Mesendoderm (in vitro differentiated cells): ENCODE results near the gene AFMID.

Experiments used
- DNase-seq: peaks from one replicate; pipeline ENCODE4 v3.0.0; 2013
- H2AK5ac ChIP-seq: 2 replicates; pipeline ENCODE4 v1.6.1; 2013; ENCODE audit warnings: low read length, inconsistent platforms
- H2BK120ac ChIP-seq: 2 replicates; pipeline ENCODE4 v1.6.1; 2013; ENCODE audit warnings: low read depth, mild to moderate bottlenecking, low read length, moderate library complexity, mixed read lengths
- H2BK15ac ChIP-seq: replicated peaks from 2 replicates; pipeline ENCODE4 v1.6.1; 2013; ENCODE audit warnings: low read depth, mild to moderate bottlenecking, moderate library complexity
- H2BK5ac ChIP-seq: 2 replicates; pipeline ENCODE4 v1.6.1; 2013; ENCODE audit warnings: low read length, inconsistent platforms
- H3K18ac ChIP-seq: 2 replicates; pipeline ENCODE4 v1.6.1; 2013; ENCODE audit warnings: mild to moderate bottlenecking, low read length, mixed read lengths
- H3K23ac ChIP-seq: one replicate; pipeline ENCODE4 v1.6.1; 2013; ENCODE audit warnings: low read length
- H3K27ac ChIP-seq: 2 replicates; pipeline ENCODE4 v1.5.1; 2013; ENCODE audit warnings: low read depth, mild to moderate bottlenecking, inconsistent platforms, low read length, moderate library complexity
- H3K27me3 ChIP-seq: 2 replicates; pipeline ENCODE4 v1.6.1; 2013; ENCODE audit warnings: low read length, control low read depth, mild to moderate bottlenecking, inconsistent platforms; ENCODE audit not compliant: insufficient read depth, poor library complexity
- H3K36me3 ChIP-seq: 2 replicates; pipeline ENCODE4 v1.6.1; 2013; ENCODE audit warnings: low read length, inconsistent platforms; ENCODE audit not compliant: control insufficient read depth, insufficient read depth
- H3K4ac ChIP-seq: one replicate; pipeline ENCODE4 v1.6.1; 2013; ENCODE audit warnings: low read depth, mild to moderate bottlenecking, low read length, moderate library complexity
- H3K4me1 ChIP-seq: 2 replicates; pipeline ENCODE4 v1.6.1; 2013; ENCODE audit warnings: low read depth, low read length, inconsistent platforms; ENCODE audit not compliant: control insufficient read depth
- H3K4me2 ChIP-seq: 2 replicates; pipeline ENCODE4 v1.6.1; 2013; ENCODE audit warnings: low read length
- H3K4me3 ChIP-seq: 2 replicates; pipeline ENCODE4 v1.5.1; 2013; ENCODE audit warnings: mild to moderate bottlenecking, low read length
- H3K56ac ChIP-seq: one replicate; pipeline ENCODE4 v1.6.1; 2013; ENCODE audit warnings: low read length
- H3K79me1 ChIP-seq: 2 replicates; pipeline ENCODE4 v1.6.1; 2013; ENCODE audit warnings: low read length, inconsistent platforms
- H3K79me2 ChIP-seq: 2 replicates; pipeline ENCODE4 v1.6.1; 2013; ENCODE audit warnings: mild to moderate bottlenecking, low read length; ENCODE audit not compliant: control insufficient read depth, insufficient read depth
- H3K9ac ChIP-seq: 2 replicates; pipeline ENCODE4 v1.6.1; 2013; ENCODE audit warnings: low read length, inconsistent platforms
- H4K5ac ChIP-seq: one replicate; pipeline ENCODE4 v1.6.1; 2013; ENCODE audit warnings: low read length
- H4K8ac ChIP-seq: one replicate; pipeline ENCODE4 v1.6.1; 2013; ENCODE audit warnings: low read depth, mild to moderate bottlenecking, control low read depth, low read length, moderate library complexity
- WGBS: extraction: QIAGEN DNeasy Blood & Tissue Kit; methylation state at CpG from one replicate; pipeline ENCODE4 v1.1.7; 2013; ENCODE audit warnings: low lambda C conversion rate, missing lambda C conversion rate; ENCODE audit not compliant: insufficient coverage; ENCODE audit errors: extremely low coverage; 5-methylcytosine and 5-hydroxymethylcytosine counted together

Gene AFMID

GRCh38 chr17:78226759-78227454 is 39.7 kb downstream of the AFMID start:
- Histone ChIP-seq H3K18ac (no peak overlapping the region), H2BK120ac (no peak overlapping the region), H3K79me1 (no peaks in the 10 kb centered on the region), H3K4me3 (no peak overlapping the region), H3K23ac (no peak overlapping the region), H3K9ac (no peak overlapping the region), H3K56ac (no peak overlapping the region), H3K27ac (no peak overlapping the region), H3K79me2 (no peaks in the 10 kb centered on the region), H2BK5ac (no peak overlapping the region), H2AK5ac (no peak overlapping the region), H3K4me2 (no peak overlapping the region), H4K5ac (no peak overlapping the region), H3K27me3 (peaks cover 8% of the 10 kb centered on the region), H3K36me3 (peaks cover 2% of the 10 kb centered on the region), H2BK15ac (no peak overlapping the region), H3K4me1 (no peaks in the 10 kb centered on the region), H3K4ac (no peak overlapping the region), H4K8ac (no peak overlapping the region)
- WGBS, result no CpG with 5 or more reads among the region's 20 CpGs
- no peak for DNase-seq

- no peak overlapping the region for H3K4me2 ChIP-seq
- H3K79me1 ChIP-seq, result no peaks in the 10 kb centered on the region
- no peak overlapping the region for H3K4me3 ChIP-seq
- no peak overlapping the region for H3K18ac ChIP-seq
- no peak overlapping the region for H3K23ac ChIP-seq
- H3K9ac ChIP-seq, result no peak overlapping the region
- no peak overlapping the region for H3K4ac ChIP-seq
- no peak overlapping the region for H3K56ac ChIP-seq
- no peak overlapping the region for H4K5ac ChIP-seq
- H2BK15ac ChIP-seq, result no peak overlapping the region
- no CpG with 5 or more reads among the region's 10 CpGs for WGBS
- no peak overlapping the region for H2BK120ac ChIP-seq
- DNase-seq, result no peak
- no peak overlapping the region for H2AK5ac ChIP-seq
- H3K79me2 ChIP-seq, result no peaks in the 10 kb centered on the region
- H4K8ac ChIP-seq, result no peak overlapping the region
- peaks cover 8% of the 10 kb centered on the region for H3K27me3 ChIP-seq
- H3K4me1 ChIP-seq, result no peaks in the 10 kb centered on the region
- H2BK5ac ChIP-seq, result no peak overlapping the region
- H3K27ac ChIP-seq, result no peak overlapping the region
- H3K36me3 ChIP-seq, result peaks cover 2% of the 10 kb centered on the region
These were observed 40.3 kb downstream of the AFMID start for GRCh38 chr17:78227455-78227916.

GRCh38 chr17:78228176-78228575 is 41.0 kb downstream of the AFMID start:
- peaks cover 2% of the 10 kb centered on the region for H3K36me3 ChIP-seq
- no peak for DNase-seq
- no peak overlapping the region for H3K4me3 ChIP-seq
- no peak overlapping the region for H3K23ac ChIP-seq
- WGBS, result no CpG with 5 or more reads among the region's 4 CpGs
- H3K27me3 ChIP-seq, result peaks cover 8% of the 10 kb centered on the region
- H2BK5ac ChIP-seq, result no peak overlapping the region
- H3K79me2 ChIP-seq, result no peaks in the 10 kb centered on the region
- H3K18ac ChIP-seq, result no peak overlapping the region
- H3K4me1 ChIP-seq, result no peaks in the 10 kb centered on the region
- no peak overlapping the region for H4K5ac ChIP-seq
- no peak overlapping the region for H3K56ac ChIP-seq
- no peak overlapping the region for H2AK5ac ChIP-seq
- no peak overlapping the region for H2BK120ac ChIP-seq
- H3K9ac ChIP-seq, result no peak overlapping the region
- H3K4me2 ChIP-seq, result no peak overlapping the region
- H3K79me1 ChIP-seq, result no peaks in the 10 kb centered on the region
- H3K4ac ChIP-seq, result no peak overlapping the region
- H4K8ac ChIP-seq, result no peak overlapping the region
- H3K27ac ChIP-seq, result no peak overlapping the region
- H2BK15ac ChIP-seq, result no peak overlapping the region

- no peaks in the 10 kb centered on the region for H3K4me1 ChIP-seq
- H4K8ac ChIP-seq, result no peak overlapping the region
- no peak overlapping the region for H3K4me3 ChIP-seq
- H3K27ac ChIP-seq, result no peak overlapping the region
- H2BK120ac ChIP-seq, result no peak overlapping the region
- no peaks in the 10 kb centered on the region for H3K36me3 ChIP-seq
- no peaks in the 10 kb centered on the region for H3K79me1 ChIP-seq
- H2BK15ac ChIP-seq, result no peak overlapping the region
- no peak for DNase-seq
- no peak overlapping the region for H3K4me2 ChIP-seq
- no peak overlapping the region for H2BK5ac ChIP-seq
- no peak overlapping the region for H2AK5ac ChIP-seq
- H3K27me3 ChIP-seq, result peaks cover 8% of the 10 kb centered on the region
- H3K79me2 ChIP-seq, result no peaks in the 10 kb centered on the region
- no peak overlapping the region for H4K5ac ChIP-seq
- H3K23ac ChIP-seq, result no peak overlapping the region
- no peak overlapping the region for H3K56ac ChIP-seq
- no CpG with 5 or more reads among the region's 13 CpGs for WGBS
- H3K4ac ChIP-seq, result no peak overlapping the region
- no peak overlapping the region for H3K18ac ChIP-seq
- H3K9ac ChIP-seq, result no peak overlapping the region
These were observed 43.2 kb downstream of the AFMID start for GRCh38 chr17:78230252-78230962.

- no peak within 1 kb of the TSS for H4K8ac ChIP-seq
- no peaks in the 10 kb centered on the region for H3K36me3 ChIP-seq
- no peaks in the 10 kb centered on the region for H3K79me2 ChIP-seq
- peak within 1 kb of the TSS; percentile 45 for H3K23ac ChIP-seq
- H2AK5ac ChIP-seq, result no peak within 1 kb of the TSS
- peak within 1 kb of the TSS; percentile 73 for H3K56ac ChIP-seq
- peak within 1 kb of the TSS; percentile 11 for H3K4me3 ChIP-seq
- H3K4ac ChIP-seq, result no peak within 1 kb of the TSS
- no peaks in the 10 kb centered on the region for H3K4me1 ChIP-seq
- no peak within 1 kb of the TSS for H4K5ac ChIP-seq
- H3K18ac ChIP-seq, result no peak within 1 kb of the TSS
- peak within 1 kb of the TSS; percentile 36 for H3K9ac ChIP-seq
- H2BK5ac ChIP-seq, result no peak within 1 kb of the TSS
- WGBS, result no CpG with 5 or more reads among the region's 52 CpGs
- no peaks in the 10 kb centered on the region for H3K79me1 ChIP-seq
- H2BK15ac ChIP-seq, result no peak within 1 kb of the TSS
- peaks cover 8% of the 10 kb centered on the region for H3K27me3 ChIP-seq
- H3K4me2 ChIP-seq, result peak within 1 kb of the TSS; percentile 58
- no peak for DNase-seq
- no peak within 1 kb of the TSS for H3K27ac ChIP-seq
- no peak within 1 kb of the TSS for H2BK120ac ChIP-seq
These were observed 44.1 kb downstream of the AFMID start, which contains the start of gene TMEM235 for GRCh38 chr17:78230996-78231935. Gene TMEM235, plus strand, starts transcription at chr17:78231631. Its CDS starts 393 bp downstream, at chr17:78232024.
